ENCODE measurements around the gene PGLYRP2. TPM values are rescaled to one million over a fixed set of nuclear protein-coding genes. Genes with fewer than 3 reads are reported as not detected.

The PGLYRP2 gene
- total and polyA plus RNA-seq, 2 donors: 0.14 to 0.71 TPM

DNA sequence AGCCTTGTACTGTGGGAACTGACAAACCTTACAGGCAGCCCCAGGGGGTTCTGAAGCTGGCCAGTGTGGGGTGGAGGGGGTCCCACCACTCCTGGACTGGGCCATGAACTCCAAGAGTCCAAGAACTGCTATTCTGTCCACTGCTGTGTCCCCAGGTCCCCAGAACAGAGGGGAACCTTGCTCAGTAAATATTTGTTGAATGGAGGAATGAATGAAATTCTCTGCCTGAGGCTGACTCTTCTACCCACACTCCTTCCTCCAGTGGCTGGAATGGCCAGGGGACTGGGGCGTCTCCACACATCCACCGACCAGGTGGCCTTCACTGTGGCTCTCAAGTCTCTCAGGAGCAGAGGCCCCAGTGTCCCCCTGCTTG is 41.2 kb downstream of the PGLYRP2 start:
- no peak for DNase-seq (ENCODE audit: low read depth in 6 of 9, low spot score in 9 of 9)
- H3K36me3 ChIP-seq (ENCODE audit: control insufficient read depth in 2 of 2, insufficient read depth in 2 of 2, low read length in 1 of 2): peaks cover 0 to 4% of the 10 kb centered on the region in 2 donors
- no peaks in the 10 kb centered on the region for H3K9me3 ChIP-seq (ENCODE audit: control insufficient read depth in 2 of 2, insufficient read depth in 1 of 2, low read length in 1 of 2)
- no peaks in the 10 kb centered on the region for H3K27me3 ChIP-seq (ENCODE audit: control insufficient read depth in 2 of 2, insufficient read depth in 1 of 2, low read length in 1 of 2)
- no peak overlapping the region for H3K27ac ChIP-seq (ENCODE audit: low read depth in 1 of 2, low read length in 1 of 2)
- no peak overlapping the region for H3K4me3 ChIP-seq (ENCODE audit: low read length in 2 of 2)
- H3K4me1 ChIP-seq (ENCODE audit: control insufficient read depth in 2 of 2, insufficient read depth in 2 of 2, low read length in 2 of 2): peaks cover 0 to 10% of the 10 kb centered on the region in 2 donors
- 98% methylated on average over 2 of the region's 2 CpGs for WGBS

DNA sequence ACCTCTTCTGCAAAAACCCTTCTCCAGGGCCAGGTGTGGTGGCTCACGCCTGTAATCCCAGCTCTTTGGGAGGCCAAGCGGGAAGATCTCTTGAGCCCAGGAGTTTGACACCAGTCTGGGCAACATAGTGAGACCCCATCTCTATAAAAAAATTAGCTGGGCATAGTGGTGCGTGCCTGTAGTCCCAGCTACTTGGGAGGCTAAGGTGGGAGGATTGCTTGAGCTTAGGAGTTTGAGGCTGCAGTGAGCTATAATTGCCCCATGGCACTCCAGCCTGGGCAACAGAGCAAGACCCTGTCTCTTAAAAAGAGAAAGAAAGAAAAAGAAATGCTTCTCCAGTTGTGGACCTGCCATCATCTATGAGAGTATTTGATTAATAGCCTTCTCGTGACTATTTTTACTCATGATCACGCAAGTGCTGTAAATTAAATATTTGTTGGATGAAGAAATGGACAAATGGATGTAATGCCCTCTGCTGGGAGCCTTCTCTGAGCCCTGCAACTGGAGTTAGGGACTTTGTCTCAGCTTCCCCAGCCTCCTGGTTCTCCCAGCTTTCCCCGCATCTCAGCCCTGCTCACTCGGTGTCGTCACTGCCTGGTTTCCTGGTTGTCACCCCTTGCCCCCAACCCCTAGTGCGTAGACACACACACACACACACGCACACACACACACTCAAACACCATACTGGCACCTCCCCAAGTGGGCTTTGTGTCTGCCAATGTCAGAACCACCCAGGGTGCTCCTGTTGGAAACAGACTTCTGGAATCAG is 41.8 kb downstream of the PGLYRP2 start:
- 98% methylated on average over 10 of the region's 10 CpGs for WGBS
- H3K4me3 ChIP-seq (ENCODE audit: low read length in 2 of 2): no peak overlapping the region
- H3K27ac ChIP-seq (ENCODE audit: low read depth in 1 of 2, low read length in 1 of 2): no peak overlapping the region
- no peaks in the 10 kb centered on the region for H3K9me3 ChIP-seq (ENCODE audit: control insufficient read depth in 2 of 2, insufficient read depth in 1 of 2, low read length in 1 of 2)
- DNase-seq (ENCODE audit: low read depth in 6 of 9, low spot score in 9 of 9): no peak
- H3K4me1 ChIP-seq (ENCODE audit: control insufficient read depth in 2 of 2, insufficient read depth in 2 of 2, low read length in 2 of 2): peaks cover 0 to 14% of the 10 kb centered on the region in 2 donors
- no peaks in the 10 kb centered on the region for H3K27me3 ChIP-seq (ENCODE audit: control insufficient read depth in 2 of 2, insufficient read depth in 1 of 2, low read length in 1 of 2)
- H3K36me3 ChIP-seq (ENCODE audit: control insufficient read depth in 2 of 2, insufficient read depth in 2 of 2, low read length in 1 of 2): peaks cover 0 to 4% of the 10 kb centered on the region in 2 donors

DNA sequence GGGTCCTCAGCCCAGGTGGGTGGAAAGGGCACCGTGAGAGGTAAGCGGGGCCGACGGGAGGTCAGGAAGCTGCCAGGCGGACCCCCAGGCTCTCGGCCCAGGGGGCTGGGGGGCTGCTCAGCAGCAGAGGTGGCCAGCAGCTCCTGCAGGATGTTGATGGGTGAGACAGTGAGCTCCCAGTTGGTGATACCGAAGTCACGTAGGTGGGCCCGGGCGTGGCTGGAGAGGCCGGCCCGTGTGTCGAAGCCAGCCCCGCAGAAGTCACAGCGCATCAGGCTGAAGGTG is 42.5 kb downstream of the PGLYRP2 start:
- H3K9me3 ChIP-seq (ENCODE audit: control insufficient read depth in 2 of 2, insufficient read depth in 1 of 2, low read length in 1 of 2): no peaks in the 10 kb centered on the region
- H3K4me3 ChIP-seq (ENCODE audit: low read length in 2 of 2): no peak overlapping the region
- no peaks in the 10 kb centered on the region for H3K27me3 ChIP-seq (ENCODE audit: control insufficient read depth in 2 of 2, insufficient read depth in 1 of 2, low read length in 1 of 2)
- no peak overlapping the region for H3K27ac ChIP-seq (ENCODE audit: low read depth in 1 of 2, low read length in 1 of 2)
- peaks cover 0 to 4% of the 10 kb centered on the region in 2 donors for H3K36me3 ChIP-seq (ENCODE audit: control insufficient read depth in 2 of 2, insufficient read depth in 2 of 2, low read length in 1 of 2)
- H3K4me1 ChIP-seq (ENCODE audit: control insufficient read depth in 2 of 2, insufficient read depth in 2 of 2, low read length in 2 of 2): peaks cover 2 to 16% of the 10 kb centered on the region in 2 donors
- DNase-seq (ENCODE audit: low read depth in 6 of 9, low spot score in 9 of 9): no peak
- 97% methylated on average over 15 of the region's 15 CpGs for WGBS

DNA sequence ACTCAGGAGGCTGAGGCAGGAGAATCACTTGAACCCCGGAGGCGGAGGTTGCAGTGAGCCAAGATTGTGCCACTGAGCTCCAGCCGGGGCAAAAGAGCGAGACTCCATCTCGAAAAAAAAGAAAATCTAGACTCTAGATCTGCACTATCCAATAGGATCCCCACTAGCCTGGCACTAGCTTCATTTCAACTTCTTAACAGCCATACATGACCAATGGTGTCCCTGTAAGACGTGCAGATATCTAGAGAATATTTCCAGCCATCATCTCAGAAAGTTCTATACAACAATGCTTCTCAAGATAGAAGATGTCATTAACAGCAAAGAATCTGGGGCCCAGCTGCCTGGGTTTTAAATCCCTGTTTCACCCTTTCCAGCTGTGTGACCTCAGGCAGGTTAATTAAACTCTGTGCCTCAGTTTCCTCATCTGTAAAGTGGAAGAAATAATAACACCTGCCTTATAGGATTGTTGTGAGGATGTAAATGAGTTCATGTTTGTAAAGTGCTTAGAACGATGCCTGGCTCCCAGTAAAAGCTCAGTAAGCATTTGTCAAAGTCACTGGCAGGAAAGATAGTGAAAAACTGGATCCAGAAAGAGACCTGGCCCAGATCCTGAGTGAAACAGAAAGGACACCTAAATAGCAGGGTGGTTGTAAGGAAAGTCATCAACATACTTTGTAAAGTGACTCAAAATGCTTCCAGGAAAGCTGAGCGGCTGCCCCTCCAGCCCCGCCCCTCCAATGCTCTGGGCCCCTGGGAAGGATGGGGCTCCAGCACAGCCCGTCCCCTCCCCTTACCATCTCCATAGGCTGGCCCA is 43.1 kb downstream of the PGLYRP2 start:
- no peaks in the 10 kb centered on the region for H3K9me3 ChIP-seq (ENCODE audit: control insufficient read depth in 2 of 2, insufficient read depth in 1 of 2, low read length in 1 of 2)
- 96% methylated on average over 10 of the region's 10 CpGs for WGBS
- DNase-seq (ENCODE audit: low read depth in 6 of 9, low spot score in 9 of 9): no peak
- no peaks in the 10 kb centered on the region for H3K27me3 ChIP-seq (ENCODE audit: control insufficient read depth in 2 of 2, insufficient read depth in 1 of 2, low read length in 1 of 2)
- no peak overlapping the region for H3K27ac ChIP-seq (ENCODE audit: low read depth in 1 of 2, low read length in 1 of 2)
- no peak overlapping the region for H3K4me3 ChIP-seq (ENCODE audit: low read length in 2 of 2)
- peaks cover 0 to 4% of the 10 kb centered on the region in 2 donors for H3K36me3 ChIP-seq (ENCODE audit: control insufficient read depth in 2 of 2, insufficient read depth in 2 of 2, low read length in 1 of 2)
- H3K4me1 ChIP-seq (ENCODE audit: control insufficient read depth in 2 of 2, insufficient read depth in 2 of 2, low read length in 2 of 2): peaks cover 7 to 22% of the 10 kb centered on the region in 2 donors

DNA sequence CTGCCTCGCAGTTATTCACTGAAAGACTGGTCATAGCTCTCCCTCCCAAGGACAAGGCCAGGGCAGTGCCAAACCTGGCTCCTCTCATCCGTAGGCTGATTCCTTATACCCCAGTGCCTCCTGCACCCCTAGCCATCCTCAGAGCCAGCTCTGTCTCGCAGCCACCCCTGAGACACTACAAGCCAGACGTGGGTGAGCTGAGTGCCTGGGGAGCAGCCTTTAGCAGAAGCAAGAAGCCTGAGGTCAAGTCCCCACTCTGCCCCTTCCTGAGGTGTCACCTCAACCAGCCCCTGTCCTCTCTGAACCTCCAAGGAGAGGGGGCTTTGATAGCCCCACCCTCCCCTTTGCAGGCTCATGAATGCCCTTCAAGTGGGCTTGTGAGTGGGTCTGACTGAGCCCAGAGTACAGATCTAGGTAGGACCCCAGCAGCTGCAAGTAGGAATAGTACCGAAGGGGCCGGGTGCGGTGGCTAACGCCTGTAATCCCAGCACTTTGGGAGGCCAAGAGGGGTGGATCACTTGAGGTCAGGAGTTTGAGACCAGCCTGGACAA is 45.7 kb downstream of the PGLYRP2 start:
- Histone ChIP-seq H3K27me3 (ENCODE audit: control insufficient read depth in 2 of 2, insufficient read depth in 1 of 2, low read length in 1 of 2) (no peaks in the 10 kb centered on the region), H3K36me3 (ENCODE audit: control insufficient read depth in 2 of 2, insufficient read depth in 2 of 2, low read length in 1 of 2) (peaks cover 14 to 23% of the 10 kb centered on the region in 2 donors), H3K9me3 (ENCODE audit: control insufficient read depth in 2 of 2, insufficient read depth in 1 of 2, low read length in 1 of 2) (no peaks in the 10 kb centered on the region), H3K27ac (ENCODE audit: low read depth in 1 of 2, low read length in 1 of 2) (peak overlapping the region in 1 of 2 donors; percentile 95), H3K4me1 (ENCODE audit: control insufficient read depth in 2 of 2, insufficient read depth in 2 of 2, low read length in 2 of 2) (peaks cover 8 to 28% of the 10 kb centered on the region in 2 donors), H3K4me3 (ENCODE audit: low read length in 2 of 2) (peak overlapping the region; percentile 74 to 89)
- DNase-seq (ENCODE audit: low read depth in 6 of 9, low spot score in 9 of 9): no peak
- WGBS: 71% methylated on average over 8 of the region's 8 CpGs

DNA sequence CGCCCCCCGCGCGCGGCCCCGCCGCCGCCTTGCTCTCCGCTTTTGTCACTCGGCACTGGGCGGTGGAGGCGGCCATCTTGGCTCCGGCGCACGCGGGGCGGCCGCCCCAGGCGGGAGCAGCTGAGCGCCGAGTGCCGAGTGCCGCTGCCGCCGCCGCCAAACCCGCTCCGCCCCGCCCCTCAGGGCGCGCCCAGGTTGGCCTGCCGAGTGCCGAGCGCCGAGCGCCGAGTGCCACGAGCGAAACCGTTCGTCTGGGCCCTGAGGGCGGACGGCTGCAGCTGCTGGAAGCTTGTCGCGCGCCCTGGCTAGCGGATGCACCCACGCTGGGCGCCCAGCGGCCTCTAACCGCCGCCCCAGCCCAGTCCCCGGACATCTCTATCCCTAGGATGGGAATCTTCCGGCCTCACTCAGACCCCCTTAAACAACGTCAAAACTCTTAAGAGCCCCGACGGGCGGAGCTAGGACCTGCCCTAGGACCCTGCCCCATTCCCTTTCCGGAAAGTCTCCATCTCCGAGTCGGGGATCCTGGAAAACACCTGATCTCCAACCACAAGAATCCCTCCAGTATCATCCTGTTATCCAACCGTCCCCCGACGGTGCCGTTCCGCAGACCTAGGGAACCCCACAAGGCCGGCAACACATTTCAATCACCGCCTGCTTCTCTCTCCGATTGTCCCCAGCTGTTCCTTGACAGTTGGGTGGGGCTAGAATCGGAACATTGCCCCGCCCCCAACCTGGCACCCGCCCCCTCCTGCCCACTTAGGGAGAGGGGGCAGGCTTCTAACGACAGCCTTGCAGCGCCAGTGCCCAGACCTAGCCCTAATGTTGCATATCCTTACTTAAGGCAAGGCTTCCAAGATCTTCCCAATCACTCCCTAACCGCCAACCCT is 46.4 kb downstream of the PGLYRP2 start:
- H3K9me3 ChIP-seq (ENCODE audit: control insufficient read depth in 2 of 2, insufficient read depth in 1 of 2, low read length in 1 of 2): no peaks in the 10 kb centered on the region
- peaks cover 8 to 28% of the 10 kb centered on the region in 2 donors for H3K4me1 ChIP-seq (ENCODE audit: control insufficient read depth in 2 of 2, insufficient read depth in 2 of 2, low read length in 2 of 2)
- H3K4me3 ChIP-seq (ENCODE audit: low read length in 2 of 2): peak overlapping the region; percentile 74 to 89
- peak overlapping the region; percentile 95 for H3K27ac ChIP-seq (ENCODE audit: low read depth in 1 of 2, low read length in 1 of 2)
- peak; percentile 46 to 94 (median 86) for DNase-seq (ENCODE audit: low read depth in 6 of 9, low spot score in 9 of 9)
- H3K27me3 ChIP-seq (ENCODE audit: control insufficient read depth in 2 of 2, insufficient read depth in 1 of 2, low read length in 1 of 2): no peaks in the 10 kb centered on the region
- under 1% methylated on average over 75 of the region's 75 CpGs for WGBS
- peaks cover 19 to 26% of the 10 kb centered on the region in 2 donors for H3K36me3 ChIP-seq (ENCODE audit: control insufficient read depth in 2 of 2, insufficient read depth in 2 of 2, low read length in 1 of 2)

DNA sequence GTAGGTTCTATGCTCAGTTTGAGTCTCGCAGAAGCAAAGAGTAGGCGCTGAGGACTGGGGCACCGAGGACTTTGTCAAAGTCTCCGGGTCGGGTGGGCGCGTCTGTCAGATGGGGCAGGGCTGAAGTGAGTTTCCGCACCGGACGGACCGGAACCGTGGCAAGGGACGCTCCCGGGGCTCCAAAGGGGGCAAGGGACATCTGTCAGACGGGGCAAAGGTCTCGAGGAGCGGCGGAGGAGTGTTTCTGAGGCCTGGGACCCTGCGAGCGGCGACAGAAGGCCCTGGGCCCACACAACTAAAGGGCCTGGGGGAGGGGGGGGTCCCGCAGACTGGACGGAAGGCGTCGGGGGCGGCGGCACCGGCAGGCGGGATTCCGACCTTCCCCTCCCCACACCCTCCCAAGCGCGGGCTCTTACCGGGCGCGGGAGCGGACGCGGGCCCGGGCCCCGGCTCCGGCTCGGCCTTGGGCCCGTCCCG is 47.2 kb downstream of the PGLYRP2 start:
- H3K4me1 ChIP-seq (ENCODE audit: control insufficient read depth in 2 of 2, insufficient read depth in 2 of 2, low read length in 2 of 2): peaks cover 8 to 28% of the 10 kb centered on the region in 2 donors
- H3K27me3 ChIP-seq (ENCODE audit: control insufficient read depth in 2 of 2, insufficient read depth in 1 of 2, low read length in 1 of 2): no peaks in the 10 kb centered on the region
- peak overlapping the region; percentile 69 to 89 for H3K4me3 ChIP-seq (ENCODE audit: low read length in 2 of 2)
- under 1% methylated on average over 44 of the region's 44 CpGs for WGBS
- H3K9me3 ChIP-seq (ENCODE audit: control insufficient read depth in 2 of 2, insufficient read depth in 1 of 2, low read length in 1 of 2): no peaks in the 10 kb centered on the region
- DNase-seq (ENCODE audit: low read depth in 6 of 9, low spot score in 9 of 9): peak in 1 of 9 donors; percentile 14
- H3K27ac ChIP-seq (ENCODE audit: low read depth in 1 of 2, low read length in 1 of 2): peak overlapping the region in 1 of 2 donors; percentile 60
- peaks cover 27 to 34% of the 10 kb centered on the region in 2 donors for H3K36me3 ChIP-seq (ENCODE audit: control insufficient read depth in 2 of 2, insufficient read depth in 2 of 2, low read length in 1 of 2)

DNA sequence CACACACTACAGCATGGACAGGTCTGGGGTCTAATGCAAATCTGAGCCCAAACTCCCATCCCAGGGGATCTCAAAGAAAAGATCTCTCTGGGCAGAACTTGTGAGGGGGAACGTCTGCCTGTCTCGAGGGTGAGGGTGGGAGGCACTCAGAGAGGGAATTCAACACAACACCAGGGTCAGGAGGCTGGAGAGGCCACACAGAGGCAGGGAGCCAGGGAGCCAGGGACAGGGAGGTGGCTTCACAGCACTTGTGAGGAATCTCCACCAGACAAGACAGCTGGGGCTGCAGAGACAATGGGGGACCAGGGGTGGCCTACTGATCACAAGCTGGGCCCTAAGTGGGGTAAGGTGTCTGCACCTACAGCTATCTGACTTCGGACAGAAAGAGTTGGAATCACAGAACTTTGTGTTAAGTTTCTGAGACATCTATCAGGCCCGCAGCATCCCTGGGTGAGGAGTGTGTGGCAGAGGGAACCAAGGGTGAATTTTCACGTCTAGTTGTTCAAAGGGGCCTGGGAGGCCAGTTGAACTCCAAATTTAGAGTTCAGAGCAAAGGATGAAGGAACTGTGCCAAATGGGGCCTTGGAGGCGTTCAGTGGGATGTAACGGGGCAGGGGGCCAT is 47.8 kb downstream of the PGLYRP2 start:
- no peaks in the 10 kb centered on the region for H3K9me3 ChIP-seq (ENCODE audit: control insufficient read depth in 2 of 2, insufficient read depth in 1 of 2, low read length in 1 of 2)
- H3K27me3 ChIP-seq (ENCODE audit: control insufficient read depth in 2 of 2, insufficient read depth in 1 of 2, low read length in 1 of 2): no peaks in the 10 kb centered on the region
- H3K36me3 ChIP-seq (ENCODE audit: control insufficient read depth in 2 of 2, insufficient read depth in 2 of 2, low read length in 1 of 2): peaks cover 33 to 40% of the 10 kb centered on the region in 2 donors
- no peak for DNase-seq (ENCODE audit: low read depth in 6 of 9, low spot score in 9 of 9)
- peak overlapping the region; percentile 69 to 89 for H3K4me3 ChIP-seq (ENCODE audit: low read length in 2 of 2)
- peak overlapping the region in 1 of 2 donors; percentile 60 for H3K27ac ChIP-seq (ENCODE audit: low read depth in 1 of 2, low read length in 1 of 2)
- peaks cover 8 to 28% of the 10 kb centered on the region in 2 donors for H3K4me1 ChIP-seq (ENCODE audit: control insufficient read depth in 2 of 2, insufficient read depth in 2 of 2, low read length in 2 of 2)
- 38% methylated on average over 7 of the region's 7 CpGs for WGBS

Measured in thymus (tissue), 11 donors.